Stimulated activated CD4-positive, alpha-beta T cell treated with anti-CD3 and anti-CD28 coated beads, Interleukin-15, amount 100 ng/mL, for 48 hours (primary cell): Measurements from ENCODE around the gene TBC1D2B.

Experiments
- DNase-seq, 2 donors: peaks; one replicate each; pipeline ENCODE4 v3.0.0-alpha.2; 2020; ENCODE audit warnings: low read depth in 2 of 2

TBC1D2B gene

GRCh38 chr15:78054966-78055365 lies 22.5 kb downstream of the TBC1D2B start:
- no peak for DNase-seq

GRCh38 chr15:78054518-78054917 lies 23.0 kb downstream of the TBC1D2B start:
- no peak for DNase-seq

- DNase-seq = no peak
Observed at GRCh38 chr15:78052545-78052944, 25.0 kb downstream of the TBC1D2B start.

- no peak for DNase-seq
Observed at GRCh38 chr15:78052001-78052401, 25.5 kb downstream of the TBC1D2B start.

- DNase-seq = no peak
Observed at GRCh38 chr15:78051596-78051995, 25.9 kb downstream of the TBC1D2B start.

- no peak for DNase-seq
Observed at GRCh38 chr15:78050826-78051225, 26.7 kb downstream of the TBC1D2B start.

GRCh38 chr15:78050441-78050809 lies 27.1 kb downstream of the TBC1D2B start:
- no peak for DNase-seq

- peak; percentile 59 to 69 for DNase-seq
Observed at GRCh38 chr15:78049691-78050440, 27.6 kb downstream of the TBC1D2B start.

GRCh38 chr15:78048628-78048920 lies 28.9 kb downstream of the TBC1D2B start:
- DNase-seq = no peak

GRCh38 chr15:78047761-78048627 lies 29.5 kb downstream of the TBC1D2B start:
- DNase-seq = no peak

- no peak for DNase-seq
Observed at GRCh38 chr15:78046796-78047341, 30.6 kb downstream of the TBC1D2B start.

GRCh38 chr15:78045189-78045588 lies 32.3 kb downstream of the TBC1D2B start:
- DNase-seq = no peak

GRCh38 chr15:78044407-78045155 lies 32.9 kb downstream of the TBC1D2B start:
- no peak for DNase-seq

GRCh38 chr15:78041946-78042345 lies 35.6 kb downstream of the TBC1D2B start:
- no peak for DNase-seq

GRCh38 chr15:78040653-78041244 lies 36.8 kb downstream of the TBC1D2B start:
- DNase-seq = no peak

GRCh38 chr15:78038585-78039247 lies 38.8 kb downstream of the TBC1D2B start:
- no peak for DNase-seq

GRCh38 chr15:78037779-78038305 lies 39.7 kb downstream of the TBC1D2B start:
- no peak for DNase-seq

GRCh38 chr15:78037328-78037727 lies 40.2 kb downstream of the TBC1D2B start:
- no peak for DNase-seq

- no peak for DNase-seq
Observed at GRCh38 chr15:78035861-78036476, 41.5 kb downstream of the TBC1D2B start.

- DNase-seq = no peak
Observed at GRCh38 chr15:78035321-78035751, 42.2 kb downstream of the TBC1D2B start.
